GM18867 (cell line): ENCODE measurements around the gene GRHPR.
"Not testable (repeated sequence)": the region's sequence is repeated elsewhere in the genome, so short reads cannot be mapped to it uniquely, and the experiment has no call there.

Experiments used
- ATAC-seq: cut with Tn5 transposase; IDR thresholded peaks from one replicate; pipeline ENCODE4 v1.9.1; 2021; ENCODE audit warnings: mild to moderate bottlenecking, moderate library complexity; ENCODE audit not compliant: unreplicated experiment

The GRHPR gene

GRCh38 chr9:37422289-37423104 lies at the start of gene GRHPR:
TSS of gene GRHPR (plus strand) at chr9:37422696. CDS start at chr9:37422751, 55 bp downstream.
- peak; percentile 95 for ATAC-seq

- no peak for ATAC-seq
Measured at GRCh38 chr9:37372839-37373238, 49.7 kb upstream of the GRHPR start.

- no peak for ATAC-seq
Measured at GRCh38 chr9:37373621-37374020, 48.9 kb upstream of the GRHPR start.

GRCh38 chr9:37374892-37375291 lies 47.6 kb upstream of the GRHPR start:
- ATAC-seq = peak; percentile 34

GRCh38 chr9:37377688-37378612 lies 44.5 kb upstream of the GRHPR start:
- ATAC-seq = no peak

GRCh38 chr9:37378613-37379004 lies 43.9 kb upstream of the GRHPR start:
- ATAC-seq = no peak

GRCh38 chr9:37379835-37380234 lies 42.7 kb upstream of the GRHPR start:
- ATAC-seq = no peak

GRCh38 chr9:37380570-37380969 lies 41.9 kb upstream of the GRHPR start:
- no peak for ATAC-seq

- no peak for ATAC-seq
Measured at GRCh38 chr9:37381094-37381741, 41.3 kb upstream of the GRHPR start.

GRCh38 chr9:37382161-37382981 lies 40.1 kb upstream of the GRHPR start:
- peak; percentile 45 for ATAC-seq

- peak; percentile 11 for ATAC-seq
Measured at GRCh38 chr9:37382982-37383357, 39.5 kb upstream of the GRHPR start.

- ATAC-seq = no peak
Measured at GRCh38 chr9:37383393-37383792, 39.1 kb upstream of the GRHPR start.

GRCh38 chr9:37383876-37384746 lies 38.4 kb upstream of the GRHPR start:
- ATAC-seq = no peak

- no peak for ATAC-seq
Measured at GRCh38 chr9:37385286-37385685, 37.2 kb upstream of the GRHPR start.

GRCh38 chr9:37386988-37387387 lies 35.5 kb upstream of the GRHPR start:
- no peak for ATAC-seq

GRCh38 chr9:37390759-37391158 lies 31.7 kb upstream of the GRHPR start:
- ATAC-seq = peak; percentile 90

GRCh38 chr9:37392272-37392671 lies 30.2 kb upstream of the GRHPR start:
- ATAC-seq = no peak

GRCh38 chr9:37395229-37395628 lies 27.3 kb upstream of the GRHPR start:
- no peak for ATAC-seq

- ATAC-seq = no peak
Measured at GRCh38 chr9:37395663-37396062, 26.8 kb upstream of the GRHPR start.

GRCh38 chr9:37397948-37398347 lies 24.5 kb upstream of the GRHPR start:
- ATAC-seq = not testable (repeated sequence)
